Activated T-cell treated with anti-CD3 and anti-CD28 coated beads, Interleukin-2, amount 50 U/mL, for 24 hours (primary cell): ENCODE data around the gene NRXN3.

ENCODE experiments used
- DNase-seq: peaks from one replicate; pipeline ENCODE4 v3.0.0-alpha.2; 2020
- H3K27ac Mint-ChIP-seq: 2 replicates; pipeline ENCODE4 v1.8.0; 2020; ENCODE audit warnings: mild to moderate bottlenecking, mixed read lengths
- H3K27me3 Mint-ChIP-seq: 2 replicates; pipeline ENCODE4 v1.8.0; 2020; ENCODE audit warnings: mixed read lengths
- H3K36me3 Mint-ChIP-seq: 2 replicates; pipeline ENCODE4 v1.8.0; 2020; ENCODE audit warnings: low read depth, mixed read lengths
- H3K4me1 Mint-ChIP-seq: 2 replicates; pipeline ENCODE4 v1.8.0; 2020; ENCODE audit warnings: low read depth, mixed read lengths
- H3K4me3 Mint-ChIP-seq: 2 replicates; pipeline ENCODE4 v1.8.0; 2020; ENCODE audit warnings: mild to moderate bottlenecking, moderate library complexity, mixed read lengths
- H3K9me3 Mint-ChIP-seq: 2 replicates; pipeline ENCODE4 v1.8.0; 2020; ENCODE audit warnings: mixed read lengths

NRXN3 gene

GRCh38 chr14:79608446-79608845 is 1438.3 kb downstream of the NRXN3 start:
- peaks cover 3% of the 10 kb centered on the region for H3K9me3 Mint-ChIP-seq
- no peak overlapping the region for H3K27ac Mint-ChIP-seq
- H3K36me3 Mint-ChIP-seq: no peaks in the 10 kb centered on the region
- DNase-seq: no peak
- peaks cover 2% of the 10 kb centered on the region for H3K4me1 Mint-ChIP-seq
- H3K4me3 Mint-ChIP-seq: no peak overlapping the region
- H3K27me3 Mint-ChIP-seq: no peaks in the 10 kb centered on the region

- peaks cover 5% of the 10 kb centered on the region for H3K4me1 Mint-ChIP-seq
These were observed 1443.5 kb downstream of the NRXN3 start for GRCh38 chr14:79613625-79614024.

GRCh38 chr14:79614448-79614847 is 1444.3 kb downstream of the NRXN3 start:
- Mint-ChIP-seq H3K4me3 (no peak overlapping the region), H3K9me3 (no peaks in the 10 kb centered on the region), H3K36me3 (no peaks in the 10 kb centered on the region), H3K27me3 (no peaks in the 10 kb centered on the region), H3K4me1 (peaks cover 5% of the 10 kb centered on the region), H3K27ac (no peak overlapping the region)
- DNase-seq: no peak

More at GRCh38 chr14:79613625-79614024, 1443.5 kb downstream of the NRXN3 start:
- no peaks in the 10 kb centered on the region for H3K36me3 Mint-ChIP-seq
- H3K9me3 Mint-ChIP-seq: peaks cover 3% of the 10 kb centered on the region
- H3K27ac Mint-ChIP-seq: no peak overlapping the region
- no peak overlapping the region for H3K4me3 Mint-ChIP-seq
- DNase-seq: no peak
- no peaks in the 10 kb centered on the region for H3K27me3 Mint-ChIP-seq

- DNase-seq: no peak
- H3K27ac Mint-ChIP-seq: no peak overlapping the region
- no peaks in the 10 kb centered on the region for H3K27me3 Mint-ChIP-seq
- no peaks in the 10 kb centered on the region for H3K4me1 Mint-ChIP-seq
- peaks cover 5% of the 10 kb centered on the region for H3K9me3 Mint-ChIP-seq
- H3K36me3 Mint-ChIP-seq: no peaks in the 10 kb centered on the region
- no peak overlapping the region for H3K4me3 Mint-ChIP-seq
These were observed 1456.9 kb downstream of the NRXN3 start for GRCh38 chr14:79627058-79627457.

GRCh38 chr14:79629411-79630287 is 1459.5 kb downstream of the NRXN3 start:
- no peaks in the 10 kb centered on the region for H3K36me3 Mint-ChIP-seq
- DNase-seq: no peak
- H3K4me1 Mint-ChIP-seq: no peaks in the 10 kb centered on the region
- no peak overlapping the region for H3K27ac Mint-ChIP-seq
- H3K27me3 Mint-ChIP-seq: no peaks in the 10 kb centered on the region
- peaks cover 4% of the 10 kb centered on the region for H3K9me3 Mint-ChIP-seq
- no peak overlapping the region for H3K4me3 Mint-ChIP-seq

GRCh38 chr14:79630288-79630960 is 1460.3 kb downstream of the NRXN3 start:
- no peaks in the 10 kb centered on the region for H3K4me1 Mint-ChIP-seq
- DNase-seq: no peak
- H3K27ac Mint-ChIP-seq: no peak overlapping the region
- peaks cover 7% of the 10 kb centered on the region for H3K9me3 Mint-ChIP-seq
- H3K27me3 Mint-ChIP-seq: no peaks in the 10 kb centered on the region
- H3K36me3 Mint-ChIP-seq: no peaks in the 10 kb centered on the region
- H3K4me3 Mint-ChIP-seq: no peak overlapping the region

GRCh38 chr14:79631276-79631675 is 1461.1 kb downstream of the NRXN3 start:
- DNase-seq: no peak
- H3K27me3 Mint-ChIP-seq: no peaks in the 10 kb centered on the region
- no peak overlapping the region for H3K27ac Mint-ChIP-seq
- no peak overlapping the region for H3K4me3 Mint-ChIP-seq
- no peaks in the 10 kb centered on the region for H3K4me1 Mint-ChIP-seq
- no peaks in the 10 kb centered on the region for H3K36me3 Mint-ChIP-seq
- H3K9me3 Mint-ChIP-seq: peaks cover 7% of the 10 kb centered on the region

- no peak overlapping the region for H3K27ac Mint-ChIP-seq
- no peaks in the 10 kb centered on the region for H3K36me3 Mint-ChIP-seq
- no peak for DNase-seq
- H3K9me3 Mint-ChIP-seq: peaks cover 3% of the 10 kb centered on the region
- H3K4me1 Mint-ChIP-seq: no peaks in the 10 kb centered on the region
- H3K27me3 Mint-ChIP-seq: no peaks in the 10 kb centered on the region
- H3K4me3 Mint-ChIP-seq: no peak overlapping the region
These were observed 1468.6 kb downstream of the NRXN3 start for GRCh38 chr14:79638672-79639266.

GRCh38 chr14:79639613-79640012 is 1469.4 kb downstream of the NRXN3 start:
- Mint-ChIP-seq H3K36me3 (no peaks in the 10 kb centered on the region), H3K9me3 (peaks cover 3% of the 10 kb centered on the region), H3K4me1 (no peaks in the 10 kb centered on the region), H3K27me3 (no peaks in the 10 kb centered on the region), H3K27ac (no peak overlapping the region), H3K4me3 (no peak overlapping the region)
- no peak for DNase-seq

GRCh38 chr14:79641371-79641770 is 1471.2 kb downstream of the NRXN3 start:
- no peaks in the 10 kb centered on the region for H3K27me3 Mint-ChIP-seq
- H3K4me1 Mint-ChIP-seq: no peaks in the 10 kb centered on the region
- H3K9me3 Mint-ChIP-seq: no peaks in the 10 kb centered on the region
- H3K27ac Mint-ChIP-seq: no peak overlapping the region
- no peak overlapping the region for H3K4me3 Mint-ChIP-seq
- no peaks in the 10 kb centered on the region for H3K36me3 Mint-ChIP-seq
- no peak for DNase-seq

- H3K36me3 Mint-ChIP-seq: no peaks in the 10 kb centered on the region
- H3K4me3 Mint-ChIP-seq: no peak overlapping the region
- no peak for DNase-seq
- H3K27ac Mint-ChIP-seq: no peak overlapping the region
- no peaks in the 10 kb centered on the region for H3K9me3 Mint-ChIP-seq
- no peaks in the 10 kb centered on the region for H3K4me1 Mint-ChIP-seq
- H3K27me3 Mint-ChIP-seq: no peaks in the 10 kb centered on the region
These were observed 1473.0 kb downstream of the NRXN3 start for GRCh38 chr14:79643132-79643531.

- H3K27me3 Mint-ChIP-seq: no peaks in the 10 kb centered on the region
- no peak for DNase-seq
- no peaks in the 10 kb centered on the region for H3K36me3 Mint-ChIP-seq
- no peaks in the 10 kb centered on the region for H3K4me1 Mint-ChIP-seq
- no peak overlapping the region for H3K4me3 Mint-ChIP-seq
- H3K9me3 Mint-ChIP-seq: no peaks in the 10 kb centered on the region
- no peak overlapping the region for H3K27ac Mint-ChIP-seq
These were observed 1475.7 kb downstream of the NRXN3 start for GRCh38 chr14:79645753-79646362.

- H3K4me3 Mint-ChIP-seq: no peak overlapping the region
- no peak for DNase-seq
- H3K36me3 Mint-ChIP-seq: no peaks in the 10 kb centered on the region
- peaks cover 9% of the 10 kb centered on the region for H3K9me3 Mint-ChIP-seq
- no peaks in the 10 kb centered on the region for H3K4me1 Mint-ChIP-seq
- H3K27ac Mint-ChIP-seq: no peak overlapping the region
- H3K27me3 Mint-ChIP-seq: no peaks in the 10 kb centered on the region
These were observed 1479.7 kb downstream of the NRXN3 start for GRCh38 chr14:79649856-79650255.

GRCh38 chr14:79652513-79653307 is 1482.5 kb downstream of the NRXN3 start:
- Mint-ChIP-seq H3K36me3 (no peaks in the 10 kb centered on the region), H3K4me1 (no peaks in the 10 kb centered on the region), H3K27me3 (no peaks in the 10 kb centered on the region), H3K27ac (no peak overlapping the region), H3K9me3 (peaks cover 9% of the 10 kb centered on the region), H3K4me3 (no peak overlapping the region)
- DNase-seq: no peak
